GM21737 (cell line): ENCODE results near the gene KCMF1.

Source experiments
- ATAC-seq: cut with Tn5 transposase; IDR thresholded peaks from one replicate; pipeline ENCODE4 v1.9.1; 2021; ENCODE audit warnings: mild to moderate bottlenecking, moderate library complexity; ENCODE audit not compliant: unreplicated experiment

The KCMF1 gene

DNA sequence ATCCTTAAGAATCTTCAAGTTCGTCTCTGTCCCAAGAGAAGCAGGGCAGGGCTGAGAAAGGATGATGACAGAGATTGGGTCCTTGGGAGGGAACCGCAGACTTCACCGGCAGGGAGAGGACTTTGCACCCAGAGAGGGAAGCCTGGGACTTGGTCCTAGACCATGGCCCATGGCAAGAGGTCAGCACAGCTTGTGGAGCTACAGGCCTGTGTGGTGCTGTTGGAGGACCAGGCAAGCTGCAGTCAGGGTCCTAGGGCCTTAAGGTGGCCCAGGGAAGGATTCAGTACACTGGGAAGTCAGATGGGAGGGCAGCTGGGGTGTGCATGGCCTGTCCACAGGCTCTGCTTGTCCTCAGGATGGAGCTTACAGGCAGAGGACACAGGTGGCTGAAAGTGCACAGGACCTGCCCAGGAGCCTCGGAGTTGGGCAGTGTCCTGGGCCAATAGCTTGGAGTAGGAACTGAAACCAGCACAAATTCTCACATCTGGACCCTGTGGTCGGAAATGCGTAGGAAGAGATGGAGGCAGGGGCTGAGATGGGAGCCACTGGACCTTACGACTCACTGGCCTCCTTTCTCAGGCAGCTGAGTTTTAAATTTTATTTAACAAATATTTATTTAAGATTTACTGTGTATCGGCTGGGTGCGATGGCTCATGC lies 105.8 kb downstream of the KCMF1 start:
- no peak for ATAC-seq

DNA sequence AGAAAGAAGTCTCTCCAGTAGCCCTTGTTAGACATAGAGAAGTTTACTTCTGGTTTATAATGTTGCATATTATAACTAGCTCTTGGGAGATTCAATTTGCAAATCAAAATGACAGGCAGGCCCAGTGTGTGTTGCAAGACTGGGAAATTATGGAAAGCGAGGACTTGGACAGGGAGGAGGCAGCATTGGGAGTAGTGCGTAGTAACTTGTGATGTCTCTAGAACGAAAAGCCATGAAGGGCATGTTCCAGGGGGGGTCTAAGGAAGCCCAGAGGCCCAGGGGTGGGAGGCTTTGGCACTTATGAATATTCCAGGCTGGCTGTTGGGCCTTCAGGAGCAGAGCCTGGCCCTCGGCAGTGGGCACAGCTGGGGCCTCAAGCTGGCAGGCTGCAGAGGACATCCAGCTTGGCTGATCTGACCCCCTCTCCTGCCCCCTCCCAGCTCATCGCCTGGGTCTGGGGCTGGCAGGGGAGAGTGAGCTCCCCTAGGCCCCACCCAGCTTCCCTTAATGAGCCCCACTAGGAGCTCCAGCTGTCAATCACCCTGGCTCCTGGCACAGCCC lies 107.0 kb downstream of the KCMF1 start:
- ATAC-seq, result no peak

DNA sequence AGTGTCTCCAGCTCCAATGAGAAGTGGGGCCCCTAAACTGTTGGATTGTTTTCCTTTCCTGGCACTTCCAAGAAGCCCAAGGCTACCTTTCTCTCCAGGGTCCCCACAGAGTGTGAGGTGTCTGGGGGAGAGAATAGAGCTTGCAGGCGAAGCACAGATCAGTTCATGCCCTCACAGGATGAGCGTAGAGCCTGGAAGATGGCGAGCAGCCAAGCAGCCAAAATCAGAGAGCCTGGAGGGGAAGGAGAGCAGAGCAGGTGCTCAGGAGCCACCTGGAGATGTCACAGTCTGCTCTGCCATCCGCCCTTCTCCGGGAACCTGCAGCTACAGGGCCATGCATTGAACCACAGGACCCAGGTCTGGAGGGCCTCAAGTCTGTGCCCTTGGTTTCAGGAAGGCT lies 107.6 kb downstream of the KCMF1 start:
- no peak for ATAC-seq

DNA sequence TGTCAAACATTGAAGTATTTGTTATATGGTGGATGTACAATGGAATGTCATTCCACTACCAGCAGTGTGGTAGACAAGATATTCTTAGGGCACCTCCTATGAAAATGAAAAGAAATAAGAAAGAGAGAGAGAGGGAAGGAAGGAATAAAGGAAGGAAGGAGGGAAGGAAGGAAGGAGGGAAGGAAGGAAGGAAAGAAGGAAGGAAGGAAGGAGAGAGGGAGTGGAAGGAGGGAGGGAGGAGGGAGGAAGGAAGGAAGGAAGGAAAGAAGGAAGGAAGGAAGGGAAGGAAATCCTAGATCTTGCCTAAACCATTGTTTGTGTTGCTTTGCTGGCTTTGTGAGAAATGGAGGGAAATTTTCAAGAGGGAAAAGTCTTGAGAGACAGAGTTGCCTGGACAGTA lies 112.1 kb downstream of the KCMF1 start:
- no peak for ATAC-seq

DNA sequence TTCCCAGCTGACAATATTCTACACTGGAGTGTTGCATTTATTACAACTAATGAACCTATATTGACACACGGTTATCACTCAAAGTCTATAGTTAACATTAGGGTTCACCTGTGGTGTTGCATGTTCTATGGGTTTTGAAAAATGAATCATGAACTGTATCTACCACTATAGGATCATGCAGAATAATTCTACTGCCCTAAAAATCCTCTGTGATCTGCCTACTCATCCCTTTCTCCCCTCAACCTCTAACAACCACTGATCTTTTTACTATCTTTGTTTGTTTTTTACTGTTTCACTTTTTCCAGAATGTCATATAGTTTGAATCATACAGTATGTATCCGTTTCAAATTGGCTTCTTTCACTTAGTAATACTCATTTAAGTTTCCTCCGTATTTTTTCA lies 114.6 kb downstream of the KCMF1 start:
- no peak for ATAC-seq

DNA sequence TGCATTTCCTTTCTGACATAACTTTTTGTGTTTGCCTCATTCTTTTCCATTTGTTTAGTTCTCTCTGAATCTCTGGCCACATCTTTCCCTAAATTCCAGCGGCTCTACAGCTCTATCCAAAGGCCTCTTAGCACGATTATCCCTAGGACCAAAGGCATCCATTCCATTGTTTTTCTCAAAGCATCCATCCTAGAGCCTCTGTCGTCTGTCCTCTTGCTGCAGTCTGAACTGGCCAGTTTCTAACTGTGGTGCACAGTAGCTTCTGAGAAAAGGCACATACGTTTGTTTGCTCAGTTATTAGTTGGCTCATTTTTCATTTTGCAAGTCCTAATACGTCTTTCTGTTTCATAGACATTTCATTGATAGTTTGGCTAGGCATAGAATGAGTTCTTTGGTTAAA lies 116.6 kb downstream of the KCMF1 start:
- ATAC-seq, result no peak

DNA sequence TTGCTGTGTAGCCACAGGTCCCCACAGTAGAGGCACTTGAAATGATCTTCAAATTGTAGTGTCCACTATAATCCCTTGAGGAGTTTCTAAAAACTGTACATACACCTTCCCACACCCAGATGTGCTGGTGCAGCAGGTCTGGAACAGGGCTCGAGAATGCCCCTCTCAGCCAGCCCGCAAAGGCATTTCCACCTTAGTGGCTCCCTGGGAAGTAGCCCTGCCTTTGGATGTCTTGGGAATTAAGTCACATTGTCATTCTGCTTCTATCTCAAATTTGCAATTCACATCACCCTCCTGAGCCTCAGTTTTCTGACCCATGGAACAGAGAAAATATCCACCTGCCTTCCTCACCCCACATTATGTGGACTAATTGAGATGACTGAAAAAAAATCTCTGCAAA lies 118.0 kb downstream of the KCMF1 start:
- no peak for ATAC-seq

DNA sequence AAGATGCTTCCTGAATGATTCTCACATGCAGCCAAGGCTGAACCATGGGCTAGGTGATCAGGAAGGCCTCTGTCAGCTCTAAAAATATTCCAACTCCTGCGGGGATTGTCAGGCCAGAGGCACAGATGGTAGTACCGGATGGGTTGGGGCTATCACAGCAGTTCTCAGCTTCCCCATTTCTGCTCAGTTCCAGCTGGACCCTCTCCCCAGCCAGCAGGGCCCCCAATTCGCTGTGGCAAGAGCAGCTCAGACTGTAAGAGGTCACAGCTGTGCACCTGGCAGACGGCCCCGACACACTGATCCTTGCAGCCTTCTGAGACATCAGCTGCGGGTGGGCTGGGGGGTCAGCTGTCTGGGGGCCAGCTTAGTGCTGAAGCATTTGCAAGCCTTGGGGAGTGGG lies 118.6 kb downstream of the KCMF1 start:
- ATAC-seq, result no peak

DNA sequence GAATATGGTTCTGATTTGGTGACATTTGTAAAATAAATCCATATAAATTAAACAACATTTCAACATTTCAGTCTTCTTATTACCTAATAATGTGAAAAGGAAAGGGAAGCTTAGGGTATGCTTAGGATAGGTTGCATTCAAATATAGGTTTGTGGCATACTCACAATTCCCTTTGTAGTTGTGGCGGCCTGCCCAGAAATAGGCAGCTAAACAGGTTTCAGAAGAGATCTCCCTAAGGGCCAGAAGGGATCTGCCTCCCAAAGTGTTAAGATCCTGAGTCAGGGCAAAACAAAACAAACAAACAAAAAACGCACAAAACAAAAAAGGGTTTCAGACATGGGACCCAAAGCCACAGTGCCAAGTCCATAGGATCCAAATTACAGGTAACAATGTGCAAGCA lies 120.9 kb downstream of the KCMF1 start:
- no peak for ATAC-seq

DNA sequence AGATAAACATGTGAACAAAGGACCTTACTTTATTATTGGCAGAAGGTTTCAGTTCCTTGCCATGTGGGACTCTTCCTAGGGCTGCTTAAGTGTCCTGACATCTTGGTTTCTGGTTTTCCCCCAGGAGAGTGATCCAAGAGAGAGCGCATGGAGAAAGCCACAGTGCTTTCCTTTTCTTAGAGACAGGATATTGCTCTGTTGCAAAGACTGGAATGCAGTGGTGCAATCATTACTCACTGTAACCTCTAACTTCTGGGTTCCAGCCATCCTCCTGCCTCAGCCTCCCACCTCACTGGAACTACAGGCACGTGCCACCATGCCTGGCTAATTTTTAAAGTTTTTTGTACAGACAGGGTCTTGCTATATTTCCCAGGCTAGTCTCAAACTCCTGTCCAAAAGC lies 124.1 kb downstream of the KCMF1 start:
- ATAC-seq, result no peak

DNA sequence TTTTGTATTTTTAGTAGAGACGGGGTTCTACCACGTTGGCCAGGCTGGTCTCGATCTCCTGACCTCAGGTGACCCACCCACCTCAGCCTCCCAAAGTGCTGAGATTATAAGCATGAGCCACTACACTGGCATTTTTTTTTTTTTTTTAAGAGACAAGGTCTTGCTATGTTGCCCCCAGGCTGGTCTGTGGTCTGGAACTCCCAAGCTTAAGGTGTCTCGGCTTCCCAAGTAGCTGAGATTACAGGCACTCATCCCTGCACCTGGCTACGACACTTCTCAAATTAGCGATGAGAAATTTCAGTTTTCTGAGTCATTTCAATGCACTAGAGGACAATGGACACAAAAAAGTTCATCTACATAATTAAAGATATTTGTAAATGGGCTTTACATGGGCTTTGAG lies 125.7 kb downstream of the KCMF1 start:
- no peak for ATAC-seq

DNA sequence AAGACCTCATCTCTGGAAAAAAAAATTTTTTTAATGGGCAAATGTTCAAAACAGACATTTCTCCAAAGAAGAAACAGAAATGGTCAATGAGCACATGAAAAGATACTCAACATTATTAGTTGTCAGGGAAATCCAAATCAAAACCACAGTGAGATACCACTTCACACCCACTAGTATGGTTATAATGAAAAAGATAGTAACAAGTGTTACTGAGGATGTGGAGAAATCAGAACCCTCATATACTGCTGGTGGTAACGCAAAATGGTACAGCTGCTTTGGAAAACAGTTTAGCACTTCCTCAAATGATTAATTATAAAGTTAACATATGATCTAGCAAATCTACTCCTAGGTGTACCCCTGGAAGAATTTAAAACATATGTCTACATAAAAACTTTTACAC lies 133.3 kb downstream of the KCMF1 start:
- ATAC-seq, result no peak

DNA sequence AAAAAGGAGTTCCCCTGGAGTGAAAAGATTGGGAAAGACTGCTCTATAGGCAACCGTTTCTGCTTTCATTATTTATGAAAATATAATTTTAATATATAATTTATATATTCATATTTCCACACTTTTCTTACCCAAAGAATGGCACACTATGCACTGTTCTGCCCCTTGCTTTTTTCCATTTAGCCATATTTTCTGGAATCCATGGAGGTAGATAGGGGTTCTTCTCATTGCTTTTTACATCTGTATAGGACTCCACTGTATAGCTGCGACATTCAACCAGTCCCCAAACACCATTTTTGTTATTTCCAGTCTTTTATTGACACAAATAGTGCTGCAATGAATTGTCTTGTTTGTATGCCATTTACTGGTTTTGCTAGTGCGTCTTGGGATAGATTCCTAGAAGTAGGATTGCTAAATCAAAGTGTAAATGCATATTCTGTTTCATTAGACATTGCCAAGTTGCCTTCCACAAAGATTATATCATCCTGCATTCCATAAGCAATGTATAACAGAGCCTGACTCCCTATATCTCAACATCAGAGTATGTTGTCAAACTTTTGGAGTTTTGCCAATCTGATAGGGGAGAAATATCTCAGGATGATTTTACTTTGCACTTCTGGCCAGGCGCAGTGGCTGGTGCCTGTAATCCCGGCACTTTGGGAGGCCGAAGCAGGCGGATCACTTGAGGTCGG lies 135.7 kb downstream of the KCMF1 start:
- ATAC-seq, result no peak
